ENCODE results near the gene DUOX2. TPM values are rescaled to one million over a fixed set of nuclear protein-coding genes. Genes with fewer than 3 reads are reported as not detected.

The DUOX2 gene
- total RNA-seq, 1 experiment from 2014 or later: 0.08 TPM

- H3K4me3 ChIP-seq (ENCODE audit: low read depth in 2 of 2, low read length in 2 of 2): no peak within 1 kb of the TSS
- H3K36me3 ChIP-seq (ENCODE audit: control insufficient read depth, insufficient read depth, low read length): no peaks in the 10 kb centered on the region; the same call in 1 of the 2 replicates
- no TSS peak for BruUV-seq (replicated peaks)
- intact Hi-C loops (cut with micrococcal nuclease; ENCODE audit: unreplicated experiment): no loop called here
- CTCF ChIA-PET: interaction anchor here (0.6 kb wide), 2 partner anchors 10 to 157 kb away, joined by 5 to 6 read pairs; no protein-coding TSS in a partner anchor
- no peak within 1 kb of the TSS for H3K27ac ChIP-seq (ENCODE audit: low read length)
- H3K9me3 ChIP-seq (ENCODE audit: control insufficient read depth, insufficient read depth, low read depth, low read length): no peaks in the 10 kb centered on the region
- no peak for TF ChIP-seq POLR2AphosphoS5 (IDR thresholded peaks at IDR 0.05; ENCODE audit: low read depth, low read length)
- no peaks in the 10 kb centered on the region for H3K4me1 ChIP-seq (ENCODE audit: control insufficient read depth, insufficient read depth, low read length)
- H3K27me3 ChIP-seq (ENCODE audit: control insufficient read depth, insufficient read depth, low read length): peaks cover 10% of the 10 kb centered on the region
- in situ Hi-C loops (cut with HindIII; ENCODE audit: low pct_unique_long_range_greater_than_20kb, low sequenced_read_pairs): no loop called here
- DNase-seq (ENCODE audit: low read depth, low spot score) (no peak), ATAC-seq (peak; percentile 23; the same call in 1 of the 2 replicates)
- POLR2A ChIA-PET: no interaction called here
Observed at GRCh38 chr15:45129651-45130129, 15.7 kb upstream of the DUOX2 start, which contains the start of the genes DUOX1 and DUOXA1. Gene DUOX1, plus strand, starts transcription at chr15:45129994. Its CDS starts 1,973 bp downstream, at chr15:45131967. Gene DUOXA1, minus strand, starts transcription at chr15:45129879. Its CDS starts 6,865 bp downstream, at chr15:45123014.

GRCh38 chr15:45128971-45129639 is 15.1 kb upstream of the DUOX2 start:
- no peak for DNase-seq (ENCODE audit: low read depth, low spot score)
- no peaks in the 10 kb centered on the region for H3K9me3 ChIP-seq (ENCODE audit: control insufficient read depth, insufficient read depth, low read depth, low read length)
- no peaks in the 10 kb centered on the region; the same call in 1 of the 2 replicates for H3K36me3 ChIP-seq (ENCODE audit: control insufficient read depth, insufficient read depth, low read length)
- H3K4me3 ChIP-seq (ENCODE audit: low read depth in 2 of 2, low read length in 2 of 2): no peak overlapping the region
- ChIA-PET CTCF (interaction anchor here (0.6 kb wide), 1 partner anchor 11 kb away, joined by 5 read pairs; no protein-coding TSS in a partner anchor), POLR2A (no interaction called here)
- no peak overlapping the region for H3K27ac ChIP-seq (ENCODE audit: low read length)
- in situ Hi-C loops (cut with HindIII; ENCODE audit: low pct_unique_long_range_greater_than_20kb, low sequenced_read_pairs): no loop called here
- no peak for TF ChIP-seq SIN3A (IDR thresholded peaks at IDR 0.05; ENCODE audit: borderline replicate concordance, insufficient read depth, low read depth, low read length)
- no peak for TF ChIP-seq REST (IDR thresholded peaks at IDR 0.05; ENCODE audit: insufficient read depth in 1 of 2, low read depth in 2 of 2, low read length in 1 of 2)
- TF ChIP-seq CTCF (IDR thresholded peaks at IDR 0.05): no peak
- no peak for TF ChIP-seq POLR2AphosphoS5 (IDR thresholded peaks at IDR 0.05; ENCODE audit: low read depth, low read length)
- no peak for TF ChIP-seq TCF7L2 (IDR thresholded peaks at IDR 0.05; ENCODE audit: low read depth, low read length)
- no peak for ATAC-seq
- intact Hi-C loops (cut with micrococcal nuclease; ENCODE audit: unreplicated experiment): no loop called here
- no TSS peak for BruUV-seq (replicated peaks)
- peaks cover 10% of the 10 kb centered on the region for H3K27me3 ChIP-seq (ENCODE audit: control insufficient read depth, insufficient read depth, low read length)
- no peaks in the 10 kb centered on the region for H3K4me1 ChIP-seq (ENCODE audit: control insufficient read depth, insufficient read depth, low read length)

Measured in Panc1 (cell line).